SU-DHL-6 (cell line): ENCODE data around the gene PRKAR1B.

Experiments used
- H2AFZ ChIP-seq: fragments of 200-600 bp; sonication (generic); 2 replicates; pipeline ENCODE4 v1.6.1; 2014; ENCODE audit warnings: low read depth, mild to moderate bottlenecking, moderate library complexity, mixed read lengths, antibody characterized with exemption, low read length; ENCODE audit not compliant: severe bottlenecking
- H3F3A ChIP-seq: fragments of 200-600 bp; shearing (Covaris generic); 2 replicates; pipeline ENCODE4 v1.6.0; 2016; ENCODE audit warnings: antibody characterized with exemption, mild to moderate bottlenecking; ENCODE audit not compliant: insufficient read depth
- H3K27ac ChIP-seq: fragments of 200-600 bp; sonication (generic); 2 replicates; pipeline ENCODE4 v1.5.1; 2016; ENCODE audit warnings: low read depth, mild to moderate bottlenecking, low read length, moderate library complexity, mixed read lengths
- H3K27me3 ChIP-seq: fragments of 200-600 bp; sonication (generic), shearing (Covaris generic); 2 replicates; pipeline ENCODE4 v1.6.0; 2014; ENCODE audit warnings: mild to moderate bottlenecking, low read length
- H3K36me3 ChIP-seq: fragments of 200-600 bp; sonication (generic); 2 replicates; pipeline ENCODE4 v1.6.1; 2014; ENCODE audit warnings: mild to moderate bottlenecking, low read length, mixed read lengths
- H3K4me2 ChIP-seq: fragments of 300-600, 200-600 bp; shearing (Covaris generic), sonication (generic); 2 replicates; pipeline ENCODE4 v1.6.0; 2014; ENCODE audit warnings: low read length, low read depth, mild to moderate bottlenecking; ENCODE audit not compliant: poor library complexity, severe bottlenecking
- H3K4me3 ChIP-seq: fragments of 200-600 bp; sonication (generic); 2 replicates; pipeline ENCODE4 v1.5.1; 2014; ENCODE audit warnings: antibody characterized with exemption, low read length, mild to moderate bottlenecking, mixed read lengths; ENCODE audit not compliant: insufficient read depth, poor library complexity, severe bottlenecking
- H3K79me2 ChIP-seq: fragments of 200-600 bp; sonication (generic); 2 replicates; pipeline ENCODE4 v1.6.1; 2014; ENCODE audit warnings: mild to moderate bottlenecking, low read length, moderate library complexity; ENCODE audit not compliant: insufficient read depth
- H3K9ac ChIP-seq: fragments of 200-600 bp; sonication (generic); 2 replicates; pipeline ENCODE4 v1.7.0; 2014; ENCODE audit warnings: mild to moderate bottlenecking, low read length
- H3K9me2 ChIP-seq: fragments of 200-600 bp; sonication (generic); replicated peaks from 2 replicates; pipeline ENCODE4 v1.6.1; 2014; ENCODE audit warnings: low read length; ENCODE audit not compliant: insufficient read depth
- H3K9me3 ChIP-seq: fragments of 200-600 bp; sonication (generic); 2 replicates; pipeline ENCODE4 v1.6.1; 2014; ENCODE audit warnings: low read length, mixed read lengths; ENCODE audit not compliant: insufficient read depth
- H4K20me1 ChIP-seq: fragments of 200-600 bp; sonication (generic); 2 replicates; pipeline ENCODE4 v1.6.1; 2014; ENCODE audit warnings: low read depth, mild to moderate bottlenecking, antibody characterized with exemption, low read length, moderate library complexity, mixed read lengths
- CTCF ChIP-seq: fragments of 200-600 bp; sonication (generic); IDR thresholded peaks from one replicate; pipeline ENCODE4 v1.5.1; 2017; ENCODE audit warnings: antibody characterized with exemption, mild to moderate bottlenecking, low read length, moderate library complexity; ENCODE audit not compliant: insufficient read depth, poor library complexity, severe bottlenecking
- EZH2phosphoT487 ChIP-seq: fragments of 200-600 bp; sonication (generic), shearing (Covaris generic); conservative IDR thresholded peaks from 2 replicates; pipeline ENCODE4 v1.6.1; 2018; ENCODE audit warnings: mild to moderate bottlenecking, antibody characterized with exemption, low read length, moderate library complexity, mixed read lengths

Gene PRKAR1B

GRCh38 chr7:749140-749551 lies 22.1 kb upstream of the PRKAR1B start:
- H3K79me2 ChIP-seq: peaks cover 8% of the 10 kb centered on the region; the same call in 1 of the 2 replicates
- no peak overlapping the region for H3K9ac ChIP-seq
- no peak overlapping the region for H2AFZ ChIP-seq
- TF ChIP-seq CTCF: no peak
- TF ChIP-seq EZH2phosphoT487: no peak
- no peak overlapping the region for H3K27ac ChIP-seq
- H3K9me2 ChIP-seq: no peaks in the 10 kb centered on the region
- H4K20me1 ChIP-seq: no peaks in the 10 kb centered on the region
- no peaks in the 10 kb centered on the region for H3K27me3 ChIP-seq
- no peak overlapping the region for H3K4me2 ChIP-seq
- no peaks in the 10 kb centered on the region for H3K9me3 ChIP-seq
- no peaks in the 10 kb centered on the region for H3K36me3 ChIP-seq
- H3K4me3 ChIP-seq: no peak overlapping the region
- H3F3A ChIP-seq: no peaks in the 10 kb centered on the region

GRCh38 chr7:748446-748845 lies 21.4 kb upstream of the PRKAR1B start:
- Histone ChIP-seq H3K79me2 (peaks cover 8% of the 10 kb centered on the region; the same call in 1 of the 2 replicates), H3K4me2 (no peak overlapping the region), H3K9ac (no peak overlapping the region), H3K4me3 (no peak overlapping the region), H2AFZ (no peak overlapping the region), H3K9me3 (no peaks in the 10 kb centered on the region), H3K9me2 (no peaks in the 10 kb centered on the region), H3K27me3 (no peaks in the 10 kb centered on the region), H3K36me3 (no peaks in the 10 kb centered on the region), H4K20me1 (no peaks in the 10 kb centered on the region), H3F3A (no peaks in the 10 kb centered on the region), H3K27ac (no peak overlapping the region)
- no peak for TF ChIP-seq EZH2phosphoT487
- no peak for TF ChIP-seq CTCF

GRCh38 chr7:747186-747585 lies 20.1 kb upstream of the PRKAR1B start:
- H3K79me2 ChIP-seq: peaks cover 8% of the 10 kb centered on the region; the same call in 1 of the 2 replicates
- TF ChIP-seq EZH2phosphoT487 (no peak), CTCF (no peak)
- H3K4me2 ChIP-seq: no peak overlapping the region
- H3K9ac ChIP-seq: no peak overlapping the region
- H3K9me2 ChIP-seq: no peaks in the 10 kb centered on the region
- H3K36me3 ChIP-seq: no peaks in the 10 kb centered on the region
- H4K20me1 ChIP-seq: no peaks in the 10 kb centered on the region
- H3K9me3 ChIP-seq: no peaks in the 10 kb centered on the region
- no peak overlapping the region for H2AFZ ChIP-seq
- H3K27ac ChIP-seq: no peak overlapping the region
- H3K27me3 ChIP-seq: no peaks in the 10 kb centered on the region
- H3K4me3 ChIP-seq: no peak overlapping the region
- no peaks in the 10 kb centered on the region for H3F3A ChIP-seq
